Lung (tissue), 12 donors: ENCODE measurements around the gene BAHCC1. TPM values are rescaled to one million over a fixed set of nuclear protein-coding genes. Genes with fewer than 3 reads are reported as not detected.

ENCODE experiments used
- ATAC-seq: fragments of 200-7000 bp; cut with Tn5 transposase; one replicate; pipeline ENCODE4 v1.9.1; 2020; ENCODE audit warnings: moderate number of reproducible peaks; ENCODE audit not compliant: insufficient read depth, low FRiP score
- DNase-seq, 3 donors: peaks; one replicate each; pipeline ENCODE4 v3.0.0-alpha.2; 2013 to 2017
- H3K27ac ChIP-seq, 2 donors: one replicate each; pipeline ENCODE4 v1.5.1; 2013; ENCODE audit warnings: mild to moderate bottlenecking in 2 of 2, moderate library complexity in 2 of 2, control low read depth in 1 of 2, inconsistent platforms in 1 of 2, low read depth in 1 of 2, low read length in 1 of 2
- H3K27me3 ChIP-seq, 3 donors: one replicate each; pipeline ENCODE4 v1.5.1; 2013; ENCODE audit warnings: low read length in 2 of 3; ENCODE audit not compliant: control insufficient read depth in 3 of 3, insufficient read depth in 3 of 3
- H3K36me3 ChIP-seq, 4 donors: one replicate each; pipeline ENCODE4 v1.5.1; 2013; ENCODE audit warnings: low read length in 4 of 4, mild to moderate bottlenecking in 1 of 4, moderate library complexity in 1 of 4; ENCODE audit not compliant: control insufficient read depth in 4 of 4, insufficient read depth in 4 of 4
- H3K4me1 ChIP-seq, 5 donors: one replicate each; pipeline ENCODE4 v1.5.1; 2013; ENCODE audit warnings: low read length in 5 of 5, mild to moderate bottlenecking in 2 of 5, moderate library complexity in 1 of 5; ENCODE audit not compliant: control insufficient read depth in 5 of 5, insufficient read depth in 5 of 5
- H3K4me3 ChIP-seq: one replicate; pipeline ENCODE4 v1.5.1; 2013; ENCODE audit warnings: mild to moderate bottlenecking, control low read depth, moderate library complexity
- H3K9ac ChIP-seq, 2 donors: one replicate each; pipeline ENCODE4 v1.5.1; 2013; ENCODE audit warnings: low read length in 2 of 2, control low read depth in 1 of 2; ENCODE audit not compliant: insufficient read depth in 1 of 2
- H3K9me3 ChIP-seq, 4 donors: one replicate each; pipeline ENCODE4 v1.5.1; 2013; ENCODE audit warnings: low read length in 3 of 4, mild to moderate bottlenecking in 1 of 4, moderate library complexity in 1 of 4; ENCODE audit not compliant: control insufficient read depth in 4 of 4, insufficient read depth in 3 of 4
- CTCF ChIP-seq: IDR thresholded peaks from 2 replicates; pipeline ENCODE4 v1.5.1; 2012; ENCODE audit warnings: mild to moderate bottlenecking; ENCODE audit errors: control extremely low read depth, extremely low read depth
- WGBS, 2 donors: extraction: QIAGEN DNeasy Blood & Tissue Kit; methylation state at CpG; one replicate each; pipeline ENCODE4 v1.1.7; 2013; 5-methylcytosine and 5-hydroxymethylcytosine counted together
- polyA plus RNA-seq, 2 donors: library from polyadenylated mRNA; stranded (reverse); fragments of 200-250 nt; gene quantifications; one replicate each; pipeline ENCODE4 v1.2.1, GENCODE V29; 2013
- total RNA-seq, 2 donors: library from RNA; depleted of rRNA in 1 of 2; stranded (reverse); fragments of >200 nt in 1 of 2; gene quantifications; one replicate each; pipeline ENCODE4 v1.2.1, GENCODE V29; 2014 to 2021
- donor health status: control.
- donor health status: control.
- donor health status: Bipolar disorder and iron deficiency.
- donor health status: healthy.
- donor health status: DM: yes; HTN: yes; CAD: no.

Gene BAHCC1
- total and polyA plus RNA-seq, 4 donors = 7.6 to 24.9 (median 17.5) TPM

- H3K27ac ChIP-seq = peak overlapping the region in 1 of 2 donors; percentile 16
- no peak overlapping the region for H3K4me3 ChIP-seq
- H3K27me3 ChIP-seq = no peaks in the 10 kb centered on the region
- H3K9me3 ChIP-seq = no peaks in the 10 kb centered on the region
- H3K9ac ChIP-seq = peak overlapping the region in 1 of 2 donors; percentile 15
- no peak for TF ChIP-seq CTCF
- DNase-seq = peak in 2 of 3 donors; percentile 44 to 70
- ATAC-seq = no peak
- no peaks in the 10 kb centered on the region for H3K36me3 ChIP-seq
- H3K4me1 ChIP-seq = peaks cover 0 to 46% (median 6%) of the 10 kb centered on the region in 5 donors
- 87 to 91% methylated on average over 24 of the region's 24 CpGs for WGBS, 2 donors
Observed at GRCh38 chr17:81385320-81386111, 9.7 kb upstream of the BAHCC1 start.

GRCh38 chr17:81386141-81386645 is 9.1 kb upstream of the BAHCC1 start:
- H3K9ac ChIP-seq = no peak overlapping the region
- no peaks in the 10 kb centered on the region for H3K9me3 ChIP-seq
- ATAC-seq (no peak), DNase-seq (no peak)
- WGBS, 2 donors = 35 to 40% methylated on average over 12 to 15 of the region's 15 CpGs
- peak overlapping the region; percentile 11 for H3K4me3 ChIP-seq
- TF ChIP-seq CTCF = no peak
- H3K27ac ChIP-seq = peak overlapping the region; percentile 94 to 99
- H3K4me1 ChIP-seq = peaks cover 0 to 53% (median 6%) of the 10 kb centered on the region in 5 donors
- peaks cover 0 to 1% (median under 1%) of the 10 kb centered on the region in 4 donors for H3K36me3 ChIP-seq
- H3K27me3 ChIP-seq = no peaks in the 10 kb centered on the region

GRCh38 chr17:81386646-81387099 is 8.6 kb upstream of the BAHCC1 start:
- peaks cover 0 to 4% (median 3%) of the 10 kb centered on the region in 4 donors for H3K36me3 ChIP-seq
- H3K4me3 ChIP-seq = peak overlapping the region; percentile 68
- peak; percentile 62 to 78 (median 76) for DNase-seq
- H3K27ac ChIP-seq = peak overlapping the region; percentile 94 to 99
- peaks cover 0 to 58% (median 11%) of the 10 kb centered on the region in 5 donors for H3K4me1 ChIP-seq
- no peak overlapping the region for H3K9ac ChIP-seq
- no peak for TF ChIP-seq CTCF
- peak; percentile 41 for ATAC-seq
- H3K9me3 ChIP-seq = no peaks in the 10 kb centered on the region
- WGBS, 2 donors = 1 to 2% methylated on average over 16 to 60 of the region's 60 CpGs
- no peaks in the 10 kb centered on the region for H3K27me3 ChIP-seq
